Pons (tissue), 1 donor: Measurements from ENCODE around the gene PTPN1.
"Not testable (repeated sequence)": the region's sequence is repeated elsewhere in the genome, so short reads cannot be mapped to it uniquely, and the experiment has no call there.

Experiments used
- DNase-seq: peaks from one replicate; pipeline ENCODE4 v3.0.0-alpha.2; 2016; ENCODE audit warnings: low spot score

PTPN1 gene

DNA sequence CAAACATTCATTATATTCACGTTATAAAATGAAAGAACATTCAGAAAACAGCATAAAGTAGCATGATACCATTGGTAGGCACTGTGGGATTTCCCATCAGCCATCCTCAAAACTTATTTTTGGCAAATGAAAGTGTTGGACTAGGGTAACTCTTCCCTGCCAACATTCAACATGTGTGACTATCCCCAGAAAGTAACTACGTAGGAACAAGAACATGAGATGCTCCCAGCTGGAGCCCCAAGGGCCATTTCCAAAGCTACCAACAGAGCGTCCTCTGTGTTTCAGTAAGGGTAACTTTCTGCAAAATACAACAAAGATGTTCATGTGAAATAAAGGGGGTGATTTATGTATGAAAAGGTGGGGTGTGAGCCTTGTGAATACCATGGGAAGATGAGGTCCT lies 28.4 kb upstream of the PTPN1 start:
- DNase-seq: no peak

- no peak for DNase-seq
Measured at GRCh38 chr20:50482396-50482981, 27.7 kb upstream of the PTPN1 start.

GRCh38 chr20:50484271-50484976 lies 25.8 kb upstream of the PTPN1 start:
- DNase-seq: no peak

DNA sequence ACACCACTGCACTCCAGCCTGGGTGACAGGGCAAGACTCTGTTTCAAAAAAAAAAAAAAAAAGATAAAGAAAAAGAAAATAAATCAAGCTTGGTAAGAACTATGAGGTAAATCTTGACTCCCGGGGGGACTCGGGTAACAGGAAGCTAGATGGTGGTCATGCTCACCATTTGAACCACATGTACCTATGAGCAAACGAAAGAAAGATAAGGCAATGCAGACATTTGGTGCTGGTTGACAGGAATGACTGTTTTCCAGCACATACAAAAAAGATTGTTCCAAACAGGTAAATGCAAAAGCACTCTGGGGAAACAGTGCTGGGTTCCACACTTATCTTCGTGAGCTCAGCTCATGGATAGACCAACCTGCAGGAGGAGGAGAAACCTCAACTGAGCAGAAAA lies 22.8 kb upstream of the PTPN1 start:
- DNase-seq: no peak

- no peak for DNase-seq
Measured at GRCh38 chr20:50488236-50488806, 21.9 kb upstream of the PTPN1 start.

DNA sequence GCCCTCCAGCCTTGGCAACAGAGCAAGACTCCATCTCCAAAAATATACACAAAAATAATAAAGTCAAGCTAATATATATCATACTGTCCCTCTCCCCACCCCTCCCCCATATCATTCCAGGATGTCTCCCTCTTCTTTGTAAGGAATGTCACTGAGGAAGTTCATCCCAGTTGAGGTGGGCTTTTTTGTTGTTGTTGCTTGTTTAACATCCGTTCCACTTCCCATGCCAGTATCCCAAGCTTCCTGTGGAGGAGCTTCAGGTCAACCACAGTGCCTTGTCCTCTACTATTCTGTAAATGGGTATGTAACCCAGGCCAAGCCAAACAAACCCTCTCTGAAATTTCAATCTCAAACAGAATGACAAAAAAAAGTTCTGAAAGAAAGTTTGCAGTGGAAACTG lies 19.0 kb upstream of the PTPN1 start:
- DNase-seq: no peak

DNA sequence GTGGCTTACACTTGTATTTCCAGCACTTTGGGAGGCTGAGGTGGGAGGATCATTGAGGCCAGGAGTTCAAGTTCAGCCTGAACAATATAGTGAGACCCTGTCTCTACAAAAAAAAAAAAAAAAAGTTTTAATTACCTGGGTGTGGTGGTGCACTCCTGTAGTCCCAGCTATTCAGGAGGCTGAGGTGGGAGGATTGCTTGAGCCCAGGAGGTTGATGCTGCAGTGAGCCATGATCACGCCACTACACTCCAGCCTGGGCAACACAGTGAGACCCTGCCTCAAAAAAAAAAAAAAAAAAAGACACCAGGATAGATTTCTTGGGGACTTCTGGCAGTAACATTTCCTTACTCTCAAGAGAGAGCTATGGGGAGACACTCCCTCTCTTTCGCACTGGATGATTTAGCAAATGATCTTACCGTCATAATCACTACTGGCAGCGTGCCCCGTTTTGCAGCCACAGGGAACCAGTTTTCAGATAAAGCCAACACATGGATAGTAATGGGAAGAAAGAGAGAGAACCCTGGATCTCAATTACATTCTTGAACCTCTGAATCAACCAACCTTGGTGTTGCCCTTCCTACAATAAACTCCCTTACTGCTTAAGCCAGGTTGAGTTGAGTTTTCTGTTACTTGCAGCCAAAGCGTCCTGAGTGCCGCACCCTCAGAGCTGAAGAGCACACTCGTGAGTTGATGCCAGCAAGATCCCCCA lies 18.1 kb upstream of the PTPN1 start:
- DNase-seq: no peak

- DNase-seq: no peak
Measured at GRCh38 chr20:50493881-50494253, 16.3 kb upstream of the PTPN1 start.

DNA sequence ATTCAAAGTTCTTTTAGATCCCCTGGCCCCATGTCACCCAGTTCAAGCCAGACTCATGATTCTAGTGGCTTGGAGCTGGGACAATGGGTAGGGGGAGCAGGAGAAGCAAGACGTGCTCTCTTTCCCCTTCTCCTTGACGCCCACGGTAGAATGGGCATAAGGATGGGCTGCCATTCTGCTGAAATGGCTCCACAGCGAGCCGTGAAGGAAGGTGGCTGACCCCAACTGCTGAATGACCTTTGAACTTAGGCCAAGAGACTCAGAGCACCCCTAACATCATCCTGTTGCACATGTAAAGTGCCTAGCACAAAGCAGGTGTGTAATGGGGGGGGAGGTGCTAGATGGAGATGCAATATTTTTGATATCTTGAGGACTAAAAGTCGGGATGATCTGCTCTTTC lies 15.8 kb upstream of the PTPN1 start:
- no peak for DNase-seq

DNA sequence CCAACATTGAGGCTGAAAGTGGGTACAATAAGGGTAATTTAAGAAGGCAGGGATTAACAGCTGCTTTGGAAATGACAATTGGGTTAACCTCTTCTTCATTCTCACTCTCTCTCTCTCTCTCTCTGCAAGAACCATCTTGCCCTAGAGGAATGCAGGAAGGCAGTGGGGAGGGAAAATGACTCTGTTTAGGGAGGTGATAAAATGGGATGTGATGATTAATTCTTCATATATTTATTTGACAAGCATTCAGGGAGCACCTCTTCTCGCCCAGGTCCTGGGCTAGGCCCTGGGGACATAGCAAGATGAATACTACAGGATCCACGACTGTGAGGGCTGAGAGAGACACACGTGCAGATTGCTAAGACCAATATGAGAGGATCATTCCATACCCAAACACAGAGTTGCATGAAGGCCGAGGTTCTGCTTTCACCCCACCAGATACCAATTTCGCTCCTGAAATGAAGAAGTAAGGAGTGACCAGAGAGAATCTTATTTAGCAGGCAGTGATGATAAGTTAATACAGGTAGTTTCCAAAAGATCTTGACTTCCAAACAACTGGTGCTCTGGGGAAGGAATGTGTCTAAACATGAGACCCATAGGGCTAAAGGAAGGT lies 13.3 kb upstream of the PTPN1 start:
- no peak for DNase-seq

- DNase-seq: no peak
Measured at GRCh38 chr20:50498071-50498776, 12.0 kb upstream of the PTPN1 start.

DNA sequence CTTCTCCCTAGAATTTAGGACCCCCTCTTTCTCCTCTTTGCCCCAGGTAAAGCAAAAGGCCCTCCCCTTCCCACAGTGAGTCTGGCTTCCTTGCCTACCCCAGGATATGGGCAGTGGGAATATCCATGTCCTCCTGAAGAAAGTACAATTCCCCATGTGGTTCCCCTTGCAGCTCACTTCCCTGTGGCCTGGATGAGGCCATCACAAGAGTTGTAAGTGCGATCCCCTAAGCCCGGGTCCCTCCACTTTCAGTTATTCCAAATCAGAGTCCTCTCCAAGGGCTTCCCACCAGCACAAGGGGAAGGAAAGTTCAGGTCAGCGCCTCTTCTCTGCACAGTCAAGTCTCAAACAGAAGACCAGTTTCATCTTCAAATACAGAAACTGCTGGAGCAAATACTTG lies 10.2 kb upstream of the PTPN1 start:
- DNase-seq: no peak

DNA sequence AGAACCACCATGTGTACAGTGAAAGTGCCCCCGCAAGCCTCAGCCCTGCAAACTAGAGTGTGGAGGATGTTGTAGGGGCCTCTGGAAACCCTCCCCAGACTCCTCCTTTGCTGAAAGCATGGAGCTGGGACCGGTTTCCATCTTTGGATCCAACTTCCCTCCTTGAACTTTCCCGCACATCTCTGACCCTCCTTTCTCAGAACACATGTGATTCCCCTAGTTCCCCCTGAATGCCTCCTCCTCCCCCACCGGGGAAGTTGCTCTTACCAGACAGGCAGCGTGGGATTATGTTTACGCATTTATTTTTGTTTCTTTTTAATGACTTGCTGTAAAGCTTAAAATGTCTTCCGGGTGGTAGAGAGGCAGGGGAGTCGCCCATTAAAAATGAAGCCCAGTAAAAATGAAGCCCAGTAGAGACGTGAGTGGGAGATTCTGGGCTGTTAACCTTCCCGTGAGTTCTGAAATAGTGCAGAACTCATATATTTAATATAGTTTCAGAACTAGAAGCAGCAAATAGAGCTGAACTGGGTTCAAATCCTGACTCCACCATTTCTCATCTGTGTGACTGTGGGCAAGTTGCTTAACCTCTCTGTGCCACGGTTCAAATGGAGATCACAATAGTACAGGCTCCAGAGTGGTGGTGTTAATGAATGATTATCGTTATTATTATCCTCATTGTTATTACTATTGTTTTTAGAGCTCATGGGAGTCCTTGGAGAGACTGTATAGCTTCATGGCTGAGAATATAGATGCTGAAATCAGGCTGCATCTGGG lies 8.0 kb upstream of the PTPN1 start:
- DNase-seq: no peak

DNA sequence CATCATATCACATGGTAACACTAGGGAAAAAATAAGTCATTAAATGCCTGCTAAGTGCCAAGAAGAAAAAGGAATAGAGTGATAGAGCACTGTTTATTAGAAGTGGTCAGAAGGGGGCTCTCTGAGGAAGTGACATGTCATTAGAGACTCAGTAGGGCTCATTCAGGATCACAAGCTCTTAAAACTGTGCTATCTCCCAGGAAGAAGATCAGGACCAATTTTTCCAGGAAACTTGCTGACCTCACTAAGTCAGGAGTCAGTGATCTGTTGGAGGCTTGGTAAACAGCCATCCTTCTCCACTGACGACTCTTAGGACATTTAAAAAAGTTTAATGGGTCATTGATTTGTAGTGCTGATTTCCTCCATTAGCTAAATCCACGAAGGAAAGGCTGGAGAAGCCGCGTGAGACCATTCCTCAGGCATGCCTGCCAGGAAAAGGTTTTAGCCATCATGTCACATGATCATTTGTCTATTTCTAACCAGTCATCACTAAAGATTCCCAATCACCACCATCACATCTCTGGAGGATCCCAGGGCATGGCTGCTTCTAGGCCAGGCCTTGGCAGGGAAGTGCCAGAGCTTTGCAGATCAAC lies 5.9 kb upstream of the PTPN1 start:
- DNase-seq: peak; percentile 50

DNA sequence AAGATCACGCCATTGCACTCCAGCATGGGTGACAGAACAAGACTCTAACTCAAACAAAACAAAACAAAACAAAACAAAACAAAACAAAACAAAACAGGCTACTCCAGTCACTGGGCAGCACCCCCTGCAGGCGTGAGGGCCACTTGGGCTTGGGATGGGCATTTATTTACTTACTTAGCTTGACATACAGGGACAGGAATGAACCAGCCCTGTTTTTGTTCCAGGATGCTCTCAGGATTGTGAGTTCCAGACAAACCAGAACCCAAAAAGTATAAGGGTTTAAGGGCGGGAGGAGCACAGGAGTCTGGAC lies 4.0 kb upstream of the PTPN1 start:
- DNase-seq: no peak

- DNase-seq: not testable (repeated sequence)
Measured at GRCh38 chr20:50507745-50508144, 2.4 kb upstream of the PTPN1 start.

DNA sequence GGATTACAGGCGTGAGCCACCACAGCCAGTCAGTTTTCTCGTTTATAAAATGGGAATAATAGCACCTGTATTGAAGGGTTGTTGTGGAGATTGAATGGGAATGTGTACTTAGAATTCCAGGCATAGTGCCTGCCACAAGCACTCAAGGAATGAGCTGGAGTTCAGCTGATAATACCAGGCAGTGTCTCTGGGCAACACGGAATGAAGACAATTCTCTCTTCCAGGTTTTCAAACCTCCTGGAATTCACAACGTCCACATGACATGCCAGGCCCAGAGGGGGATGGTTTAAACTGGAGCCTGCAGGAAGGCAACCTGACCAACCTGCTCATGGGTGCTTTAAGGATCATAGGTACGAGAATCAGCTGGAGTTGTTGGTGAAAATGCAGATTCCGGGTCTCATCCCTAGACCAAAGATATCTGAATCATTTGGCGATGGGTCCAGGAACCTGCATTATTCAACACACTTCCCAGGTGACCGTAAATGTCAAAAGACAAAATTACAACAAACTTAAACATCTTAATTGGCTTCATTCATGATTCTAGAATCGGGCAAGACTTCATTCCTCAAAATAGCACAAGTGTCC lies 1.9 kb upstream of the PTPN1 start:
- DNase-seq: no peak

DNA sequence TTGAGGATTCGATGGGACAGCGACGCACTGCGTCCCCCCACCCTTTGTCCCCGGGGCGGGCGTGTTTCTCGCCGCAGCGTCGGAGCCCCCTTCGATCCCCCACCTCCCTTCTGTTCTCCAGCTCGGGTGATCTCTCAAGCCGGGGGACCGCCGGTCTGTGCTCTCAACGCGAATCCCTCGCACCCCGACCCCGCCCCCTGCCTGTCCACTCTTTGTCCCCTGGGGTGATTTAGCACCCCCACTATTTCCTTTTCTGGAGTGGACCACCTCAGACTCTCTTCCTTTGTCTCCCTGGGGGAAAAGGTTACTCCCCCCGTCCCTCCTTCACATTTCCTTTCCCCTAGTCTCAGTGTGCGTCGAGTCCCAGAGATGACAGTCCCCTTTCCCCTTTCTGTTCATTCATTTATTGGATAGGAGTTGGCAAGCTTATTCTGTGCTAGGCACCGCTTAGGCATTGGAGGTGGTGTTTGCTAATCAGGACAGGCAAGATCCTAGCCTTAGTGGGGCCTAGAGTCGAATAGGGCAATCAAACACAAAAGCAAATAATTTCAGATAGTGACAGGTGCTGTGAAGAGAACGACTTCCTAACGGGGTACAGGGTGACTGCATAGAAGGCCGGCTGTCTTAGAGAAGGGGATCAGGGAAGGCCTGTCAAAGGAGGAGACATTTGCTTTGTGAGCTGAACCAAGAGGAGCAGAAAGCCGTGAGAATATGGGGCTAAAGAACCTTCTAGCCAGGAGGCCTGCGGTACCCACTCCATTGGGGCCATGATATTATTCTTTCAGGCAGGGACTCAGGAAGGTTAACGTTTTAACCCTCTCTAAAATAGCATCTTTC lies 741 bp downstream of the PTPN1 start:
- peak; percentile 29 for DNase-seq

DNA sequence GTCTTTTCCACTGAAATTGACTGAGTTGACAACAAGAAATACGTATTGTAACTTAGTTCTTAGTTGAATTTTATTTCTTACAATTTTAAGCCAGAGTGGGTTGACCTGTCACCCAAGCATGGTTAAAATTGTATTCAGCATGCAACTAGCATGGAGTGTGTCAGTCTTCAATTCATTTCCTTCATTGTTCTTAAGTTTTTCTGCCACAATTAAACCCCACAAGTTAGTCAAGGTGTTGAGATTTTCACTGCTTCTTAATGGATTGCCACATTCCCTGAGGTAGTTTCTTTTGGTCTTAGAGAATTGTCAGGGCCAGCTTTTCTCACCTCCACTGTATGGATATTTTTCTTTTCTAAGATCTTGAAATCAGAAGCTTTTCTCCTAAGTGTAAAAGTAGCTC lies 2.1 kb downstream of the PTPN1 start:
- no peak for DNase-seq
